T-helper 22 cell (primary cell): ENCODE measurements around the gene TMEM123.

Experiments
- DNase-seq: peaks from one replicate; pipeline ENCODE4 v3.0.0-alpha.2; 2020; ENCODE audit warnings: low read depth

Gene TMEM123

GRCh38 chr11:102471474-102471873, 18.9 kb upstream of the TMEM123 start:
- no peak for DNase-seq

DNA sequence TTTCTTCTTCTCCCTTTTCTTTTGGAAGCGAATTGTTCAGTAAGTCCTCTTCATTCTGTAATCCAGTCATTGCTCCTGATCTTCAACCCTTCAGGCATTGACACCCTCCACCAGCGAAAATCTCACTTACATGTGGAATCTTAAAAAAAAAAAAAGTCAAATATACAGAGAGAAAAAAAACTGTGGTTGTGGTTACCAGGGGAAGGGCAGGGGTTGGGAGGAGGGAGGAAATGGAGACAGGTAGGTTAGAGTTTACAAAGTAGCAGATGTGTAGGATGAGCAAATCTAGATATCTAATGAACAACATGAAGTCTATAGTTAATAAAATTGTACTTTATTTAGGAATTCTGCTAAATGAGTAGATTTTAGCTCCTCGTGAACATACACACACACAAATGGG, 17.7 kb upstream of the TMEM123 start:
- peak; percentile 20 for DNase-seq

DNA sequence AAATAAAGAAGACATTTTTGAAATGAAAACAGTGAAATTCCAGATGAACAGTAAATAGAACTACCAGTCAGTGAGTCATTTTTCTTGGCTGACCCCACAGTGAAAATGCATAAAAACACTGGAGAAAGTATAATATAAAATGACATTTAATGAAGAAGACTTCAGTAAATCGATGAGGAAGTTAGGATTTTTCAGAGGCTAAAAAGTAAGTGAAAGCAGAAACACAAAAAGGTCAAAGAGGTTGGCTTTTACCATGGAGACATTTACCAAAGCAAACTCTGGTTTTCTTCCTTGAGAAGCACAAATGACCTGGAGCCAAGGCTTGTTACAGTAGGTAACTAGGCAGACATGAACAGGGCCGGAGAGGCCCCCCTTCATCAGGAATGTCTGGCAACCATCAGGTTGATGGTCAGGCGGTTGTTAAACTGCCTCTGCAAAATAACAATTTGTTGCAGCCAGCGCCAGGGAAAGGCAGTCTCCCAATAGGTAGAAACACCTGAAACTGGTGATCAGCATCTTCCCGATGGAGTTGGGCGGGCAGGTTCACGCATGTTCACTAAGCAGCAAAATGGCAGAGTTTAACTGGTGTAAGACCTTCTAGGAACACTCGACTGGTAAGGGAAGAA, 16.7 kb upstream of the TMEM123 start:
- no peak for DNase-seq

GRCh38 chr11:102468616-102469195, 16.1 kb upstream of the TMEM123 start:
- no peak for DNase-seq

- no peak for DNase-seq
These were observed 15.5 kb upstream of the TMEM123 start for GRCh38 chr11:102467853-102468580.

DNA sequence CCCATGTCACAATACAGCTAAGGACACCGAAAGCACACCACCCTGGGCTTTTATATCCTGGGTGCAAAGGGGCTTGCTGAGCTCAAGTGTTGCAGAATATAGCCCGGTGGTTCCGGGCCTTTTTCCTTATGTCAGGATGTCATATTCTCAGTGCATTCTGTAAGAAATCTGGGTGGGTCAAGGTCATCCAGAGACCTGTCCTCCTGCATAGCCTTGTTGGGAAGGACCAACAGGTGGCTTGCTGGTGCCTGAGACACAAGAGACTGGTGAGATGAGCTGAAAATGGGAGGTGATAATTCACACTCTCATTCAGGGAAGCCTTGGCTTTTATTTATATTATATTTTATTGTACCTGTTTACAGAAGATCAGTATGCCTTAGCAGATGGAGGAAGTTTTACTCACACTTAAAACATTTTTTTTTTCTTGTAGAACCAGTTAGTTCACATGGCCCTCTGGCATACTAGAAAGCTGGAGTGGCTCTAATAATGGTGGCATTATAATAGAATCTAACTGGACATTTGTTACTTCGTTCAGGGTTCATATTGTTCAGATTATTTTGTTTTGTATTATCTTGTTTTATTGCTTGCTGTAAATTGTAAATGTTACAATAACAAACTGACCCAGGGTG, 14.6 kb upstream of the TMEM123 start:
- DNase-seq = no peak

DNA sequence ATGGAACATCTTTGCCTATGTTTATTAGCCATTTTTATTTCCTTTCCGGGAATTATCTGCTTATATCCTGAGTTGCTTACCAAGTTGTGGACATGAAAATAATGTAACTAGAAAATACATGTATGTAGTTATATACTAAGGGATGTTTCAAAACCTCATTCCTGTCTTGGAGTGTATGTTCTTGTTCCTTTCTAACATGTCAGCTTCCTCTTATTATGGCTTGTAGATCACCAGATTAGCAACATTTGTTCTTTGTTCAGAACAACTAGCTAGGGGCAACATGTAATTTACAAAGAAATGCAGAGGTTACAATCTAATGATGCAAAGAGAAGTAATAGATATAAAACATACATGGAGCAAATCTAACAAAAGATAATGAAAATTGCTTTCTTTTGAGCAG, 13.1 kb upstream of the TMEM123 start:
- DNase-seq = no peak

GRCh38 chr11:102464859-102465500, 12.4 kb upstream of the TMEM123 start:
- DNase-seq = no peak

DNA sequence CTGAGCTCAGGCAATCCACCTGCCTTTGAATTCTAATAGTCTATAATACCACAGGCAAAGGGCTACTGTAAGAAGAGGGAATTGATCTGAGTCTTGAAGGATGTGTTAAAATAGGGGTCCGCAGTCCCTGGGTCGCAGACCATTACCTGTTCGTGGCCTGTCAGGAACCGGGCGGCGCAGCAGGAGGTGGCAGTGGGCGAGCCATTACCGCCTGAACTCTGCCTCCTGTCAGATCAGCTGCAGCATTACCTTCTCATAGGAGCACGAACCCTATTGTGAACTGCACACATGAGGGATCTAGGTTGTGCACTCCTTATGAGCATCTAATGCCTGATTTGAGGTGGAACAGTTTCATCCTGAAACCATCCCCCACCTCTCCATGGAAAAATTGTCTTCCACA, 11.5 kb upstream of the TMEM123 start:
- DNase-seq = no peak

DNA sequence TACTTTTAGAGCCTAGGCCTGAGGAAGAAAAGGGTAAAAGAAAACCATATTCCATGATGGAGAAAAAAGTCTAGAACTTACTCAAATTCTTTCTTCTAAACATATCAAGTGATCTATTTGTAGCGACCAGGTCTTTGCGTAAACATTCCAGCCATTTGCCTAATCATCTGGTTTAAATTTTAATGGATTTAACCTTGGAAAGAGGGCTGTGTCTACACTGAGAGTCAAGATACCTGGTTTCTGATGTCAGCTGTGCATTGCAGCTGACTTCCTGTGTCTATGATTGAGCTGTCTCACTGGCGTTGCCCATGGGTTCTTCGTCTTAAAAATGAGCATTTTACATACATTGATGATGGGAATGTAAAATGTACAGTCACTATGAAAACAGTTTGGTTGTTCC, 10.0 kb upstream of the TMEM123 start:
- DNase-seq = no peak

DNA sequence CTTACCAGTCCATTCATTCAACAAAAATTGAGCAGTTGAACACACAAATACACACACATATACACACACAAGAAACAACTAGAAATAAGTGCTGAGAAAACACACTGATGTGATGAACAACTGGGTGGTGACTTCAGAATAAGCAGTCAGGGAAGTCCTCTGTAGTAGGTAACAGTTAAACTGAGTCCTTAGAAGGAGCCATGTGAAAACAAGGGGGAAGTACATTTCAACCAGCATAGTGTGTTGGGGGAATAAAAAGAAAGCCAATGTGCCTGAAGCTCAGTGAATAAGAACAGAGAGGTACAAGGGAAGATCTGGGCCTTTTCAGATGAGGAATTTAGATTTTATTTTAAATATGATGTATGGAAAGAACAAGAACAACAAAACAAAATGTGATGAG, 6.8 kb upstream of the TMEM123 start:
- DNase-seq = no peak

GRCh38 chr11:102458548-102458947, 6.0 kb upstream of the TMEM123 start:
- DNase-seq = no peak

DNA sequence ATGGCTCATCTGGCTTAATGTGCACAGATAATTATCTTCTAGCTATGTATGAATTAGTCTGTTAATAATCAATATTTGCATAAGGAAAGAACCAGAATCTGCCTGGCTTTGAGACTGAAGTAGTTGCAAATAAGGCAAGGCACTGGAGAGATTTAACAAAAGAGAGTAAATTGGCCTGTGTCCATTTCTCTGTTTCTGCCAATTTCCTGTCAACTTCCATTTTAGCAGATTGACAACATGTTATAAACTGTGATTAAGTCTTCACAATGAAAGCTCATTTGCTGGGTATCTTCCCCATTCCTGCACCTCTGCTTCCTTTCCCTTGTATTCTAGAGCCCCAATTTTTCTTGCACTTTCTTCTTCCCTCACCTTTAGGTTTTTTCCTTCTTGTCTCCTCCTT, 5.3 kb upstream of the TMEM123 start:
- no peak for DNase-seq

- no peak for DNase-seq
These were observed 4.6 kb upstream of the TMEM123 start for GRCh38 chr11:102457056-102457677.

GRCh38 chr11:102456381-102456780, 3.8 kb upstream of the TMEM123 start:
- no peak for DNase-seq

- DNase-seq = no peak
These were observed 1.4 kb upstream of the TMEM123 start for GRCh38 chr11:102453921-102454320.

- DNase-seq = no peak
These were observed 734 bp upstream of the TMEM123 start for GRCh38 chr11:102453302-102453695.

DNA sequence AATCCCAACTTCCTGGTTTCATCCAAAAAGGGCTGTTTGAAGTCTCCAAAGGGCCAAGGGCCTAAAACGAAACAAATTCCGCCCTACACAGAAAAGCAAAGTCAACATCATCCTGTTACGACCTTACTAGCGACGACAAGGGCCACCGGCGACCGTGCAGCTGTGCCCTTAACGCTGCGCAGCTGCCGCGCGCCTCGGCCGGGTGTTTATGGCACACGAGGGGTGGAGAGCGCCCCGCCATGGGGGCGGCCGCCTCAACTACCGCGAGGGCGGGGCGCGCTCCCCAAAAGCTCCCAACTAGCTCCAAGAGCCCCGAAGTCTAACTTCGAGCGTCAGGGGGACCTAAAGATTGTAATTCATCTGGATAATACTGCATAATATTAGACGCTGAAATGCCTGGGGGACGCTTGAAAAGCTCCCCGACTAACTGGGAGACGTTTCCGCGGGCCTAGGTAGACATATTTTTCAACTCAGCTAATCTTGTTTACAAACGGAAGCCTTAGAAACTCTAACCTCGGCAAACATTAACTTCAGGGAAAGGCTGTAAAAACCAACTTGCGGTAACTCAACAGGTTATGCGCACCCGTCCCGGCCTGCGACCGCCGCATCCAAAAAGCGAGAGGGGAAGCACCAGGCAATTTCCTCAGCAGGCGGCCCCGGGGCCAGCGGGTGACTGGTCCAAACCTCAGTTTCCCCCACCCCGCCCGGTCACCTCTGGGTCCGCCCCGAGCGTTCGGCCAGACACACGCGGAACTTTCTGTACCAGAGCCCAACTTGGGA, 694 bp downstream of the TMEM123 start:
- peak; percentile 51 for DNase-seq

DNA sequence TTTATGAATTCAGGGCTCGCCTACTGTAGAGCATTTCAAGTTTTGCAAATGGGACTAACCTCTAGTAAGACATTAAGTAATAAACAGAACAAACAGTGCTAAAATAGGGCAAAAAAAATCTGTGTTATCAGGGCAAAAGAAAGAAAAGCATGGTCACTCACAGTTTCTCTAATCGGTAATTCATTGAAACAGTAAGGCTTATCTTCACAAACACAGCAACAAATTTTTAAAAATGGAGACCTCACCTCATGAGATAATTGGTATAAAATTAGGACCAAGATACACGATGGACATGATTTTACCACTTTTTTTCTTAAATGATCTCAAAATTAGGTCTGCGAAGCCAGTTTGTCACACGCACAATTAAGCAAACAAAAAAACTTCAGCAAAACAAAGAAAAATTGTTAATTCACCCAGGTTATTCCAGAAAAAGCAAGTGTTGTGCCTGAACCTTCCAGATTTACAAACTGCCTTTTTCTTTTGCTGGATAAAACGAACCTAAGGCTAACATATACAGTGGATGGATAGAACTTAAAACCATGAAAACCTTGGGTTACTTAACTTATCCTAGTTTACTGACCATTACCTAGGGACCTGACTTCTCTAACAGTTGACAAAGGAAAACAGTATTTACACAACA, 1.4 kb downstream of the TMEM123 start:
- DNase-seq = no peak

GRCh38 chr11:102449651-102450570, 2.7 kb downstream of the TMEM123 start:
- DNase-seq = no peak
